GM19351 (cell line): Measurements from ENCODE around the gene GLS.

Experiments used
- ATAC-seq: cut with Tn5 transposase; IDR thresholded peaks from one replicate; pipeline ENCODE4 v1.9.1; 2021; ENCODE audit warnings: mild to moderate bottlenecking, moderate library complexity; ENCODE audit not compliant: unreplicated experiment

Gene GLS

DNA sequence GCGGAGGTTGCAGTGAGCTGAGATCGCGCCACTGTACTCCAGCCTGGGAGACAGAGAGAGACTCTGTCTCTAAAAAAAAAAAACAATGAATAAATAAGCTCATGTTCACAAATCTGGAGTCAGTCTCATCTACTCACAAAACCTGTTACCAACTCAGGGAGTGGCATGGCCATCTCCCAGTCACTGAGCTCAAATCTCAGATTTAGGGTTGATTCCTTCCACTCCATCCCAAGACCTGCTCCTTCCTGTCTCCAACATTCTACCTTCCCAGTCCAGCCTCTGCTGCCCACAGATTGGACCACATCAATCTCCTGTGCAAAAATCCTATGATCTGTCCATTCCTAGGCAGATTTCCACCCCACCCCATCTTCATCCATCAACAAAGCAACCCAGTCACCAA, 131.7 kb downstream of the GLS start:
- no peak for ATAC-seq

DNA sequence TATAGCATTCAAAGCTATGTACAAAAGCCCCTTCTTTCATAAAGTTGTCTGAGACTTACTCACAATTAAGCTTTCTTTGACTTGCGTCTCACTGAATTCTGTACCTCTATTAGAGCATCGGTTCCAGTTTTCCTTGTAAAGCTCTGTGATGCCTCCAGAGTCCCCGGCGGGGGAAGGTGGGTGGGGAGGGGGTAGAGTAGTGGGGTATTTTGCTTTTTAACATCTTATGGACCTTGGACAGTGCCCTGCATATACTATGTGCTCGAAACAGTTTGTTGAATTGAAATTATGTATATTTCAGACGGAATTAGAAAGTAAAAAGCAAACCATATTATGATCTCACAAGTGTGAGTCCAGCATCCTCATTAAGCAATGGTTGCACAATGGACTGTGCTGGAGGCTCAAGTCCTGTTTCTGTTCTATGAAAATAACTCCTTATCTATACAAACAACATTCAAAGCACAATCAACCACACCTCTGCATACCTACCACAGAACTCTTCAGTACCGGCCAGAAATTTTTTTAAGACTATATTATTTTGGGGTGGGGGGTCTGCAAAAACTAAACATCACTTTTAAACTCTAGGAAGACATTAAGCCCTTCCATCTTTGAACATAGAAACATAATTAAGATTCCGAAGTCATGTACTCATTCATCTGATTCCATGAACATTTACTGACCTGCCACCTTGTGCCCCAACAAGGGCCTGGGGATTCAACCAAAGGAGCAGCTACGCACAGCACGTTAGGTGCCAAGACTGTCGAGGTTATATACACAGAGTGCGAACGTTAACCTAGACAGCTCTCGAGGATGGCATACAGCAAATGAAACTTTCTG, 132.4 kb downstream of the GLS start:
- no peak for ATAC-seq

DNA sequence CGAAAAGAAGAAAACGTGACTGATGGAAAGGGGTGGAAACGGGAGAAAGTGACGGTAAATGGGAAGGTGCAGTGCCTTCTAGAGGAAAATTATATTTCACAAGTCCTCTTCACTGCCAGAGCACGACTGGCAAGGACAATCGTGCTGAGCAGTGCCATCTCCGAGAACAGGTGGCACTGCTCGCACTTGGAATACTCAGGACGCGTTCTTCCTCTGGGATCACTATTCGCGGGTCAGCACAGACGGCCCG, 133.0 kb downstream of the GLS start:
- no peak for ATAC-seq

DNA sequence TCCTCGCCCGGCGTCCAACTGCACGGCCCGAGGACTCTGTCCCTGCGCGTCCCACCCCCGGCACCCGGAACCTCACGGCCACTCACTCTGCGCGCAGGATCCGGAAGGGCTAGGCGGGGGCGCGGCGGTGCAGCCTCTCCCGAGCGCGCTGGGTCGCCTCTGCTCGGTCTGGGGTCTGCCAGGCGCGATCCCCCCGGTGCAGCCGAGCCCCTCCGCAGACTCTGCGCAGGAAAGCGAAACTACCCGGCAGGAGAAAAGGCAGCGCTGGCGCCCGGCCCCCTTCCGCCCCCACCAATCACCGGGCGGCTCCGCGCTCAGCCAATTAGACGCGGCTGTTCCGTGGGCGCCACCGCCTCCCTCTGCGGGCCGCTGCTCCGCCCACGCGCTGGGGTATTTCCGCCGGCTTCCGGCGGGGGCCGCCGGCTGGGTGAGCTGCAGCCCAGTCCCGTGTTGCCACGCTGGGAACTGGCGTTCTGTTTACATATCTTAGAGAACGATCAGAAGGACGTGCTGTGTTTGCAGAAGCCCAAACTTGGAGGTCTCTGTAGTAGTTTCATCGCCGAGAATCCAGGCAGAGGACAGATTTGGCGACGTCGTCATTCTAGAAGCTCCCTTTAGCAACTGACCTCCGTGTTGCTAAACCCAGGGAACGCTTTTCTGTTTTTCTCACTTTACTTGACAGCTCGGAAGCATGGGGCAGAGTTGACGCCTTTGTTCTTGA, 133.5 kb downstream of the GLS start, which contains the start of gene STAT1:
STAT1 (minus strand) TSS at position 240 of the 721 bp plus-strand sequence. CDS start 4,168 bp downstream, outside the sequence.
- peak; percentile 84 for ATAC-seq

DNA sequence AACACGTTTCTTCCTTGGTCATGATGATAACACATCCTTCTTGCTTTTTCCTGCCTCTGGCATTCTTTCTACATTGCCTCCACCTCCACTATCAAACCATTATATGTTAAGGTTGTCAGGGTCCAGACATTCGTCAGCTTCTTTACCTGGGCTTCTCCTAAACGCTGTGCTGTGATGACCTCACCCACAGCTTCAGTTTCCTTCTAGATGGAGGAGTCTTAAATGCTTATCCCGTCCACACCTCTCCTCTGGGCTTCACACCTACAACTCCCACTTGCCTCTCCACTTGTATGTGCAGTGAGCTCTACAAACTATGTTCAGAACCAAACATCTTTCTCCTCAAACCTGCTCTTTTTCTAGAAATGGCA, 134.0 kb downstream of the GLS start:
- no peak for ATAC-seq
